UCSD-AML1 (cell line): ENCODE measurements around the gene SHANK2.

Source experiments
- DNase-seq: peaks from one replicate; lab custom pipeline; 2025; ENCODE audit not compliant: unreplicated experiment; lab: John Stamatoyannopoulos, UW

The SHANK2 gene

DNA sequence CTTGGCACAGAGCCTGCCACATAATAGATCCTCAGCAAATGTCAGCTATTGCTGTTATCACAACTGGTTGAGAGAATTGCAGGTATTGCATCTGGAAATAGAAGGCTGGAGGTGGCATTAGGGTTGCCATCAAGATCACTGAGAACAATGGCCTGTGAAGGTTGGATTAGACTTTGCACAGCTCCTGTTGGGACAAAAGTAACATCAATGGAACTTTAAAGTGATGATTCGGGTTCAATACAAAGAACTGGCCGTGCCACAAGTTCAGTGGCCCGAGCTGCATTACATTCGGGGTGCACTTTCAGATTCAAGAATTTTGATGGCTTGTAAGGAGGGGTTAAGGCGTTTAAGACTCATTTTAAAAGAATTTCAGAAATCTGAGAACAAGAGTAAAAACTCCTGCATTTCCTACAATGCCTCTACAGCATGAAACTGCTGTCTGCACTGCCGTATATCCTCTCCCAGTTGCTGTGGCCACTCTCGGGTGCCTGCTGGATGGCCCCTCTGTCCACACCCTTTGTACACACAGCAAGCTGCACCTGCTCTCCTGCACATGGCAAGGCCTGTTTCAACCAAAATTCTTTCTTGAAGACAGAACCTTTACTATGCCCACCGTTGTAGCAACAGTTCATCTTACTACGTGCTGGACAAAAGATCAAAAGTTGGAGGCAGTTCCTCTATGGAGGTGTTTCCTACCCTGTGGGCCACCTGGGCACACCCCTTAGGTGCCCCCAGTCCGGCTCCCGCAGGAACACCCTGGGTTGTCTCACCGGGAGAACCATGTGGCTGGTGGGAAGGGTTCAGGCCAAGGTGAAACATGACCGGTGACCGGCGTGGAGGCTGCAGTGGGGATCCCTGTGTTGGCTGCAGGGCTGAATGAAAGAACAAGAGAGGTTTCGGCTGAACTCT lies 17.5 kb upstream of the SHANK2 start:
- DNase-seq, result no peak

DNA sequence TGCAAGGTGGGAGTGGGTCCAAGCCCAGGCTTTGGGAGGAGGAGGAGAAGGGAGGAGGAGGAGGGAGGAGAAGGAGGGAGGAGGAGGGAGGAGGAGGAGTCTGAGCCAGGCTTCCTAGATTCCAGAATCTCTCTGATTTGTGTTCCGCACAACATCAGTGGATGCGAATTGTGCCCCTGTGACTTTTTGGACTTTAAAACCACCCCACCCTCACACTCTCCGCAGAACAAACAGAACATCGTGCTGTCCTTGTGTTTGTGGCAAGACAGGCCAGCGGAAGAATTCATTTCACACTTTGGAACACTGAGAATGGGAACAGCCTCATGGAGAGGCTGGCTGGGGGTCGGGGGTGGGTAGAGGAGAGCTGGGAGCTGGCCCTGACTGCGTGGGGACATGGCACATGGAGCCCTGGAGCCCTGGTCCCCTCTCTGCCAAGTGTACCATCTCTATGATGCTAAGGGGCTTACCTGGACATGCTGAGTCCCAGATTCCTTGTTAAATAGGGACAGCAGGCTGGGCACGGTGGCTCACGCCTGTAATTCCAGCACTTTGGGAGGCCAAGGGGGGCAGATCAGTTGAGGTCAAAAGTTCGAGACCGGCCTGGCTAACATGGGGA lies 16.4 kb upstream of the SHANK2 start:
- no peak for DNase-seq

DNA sequence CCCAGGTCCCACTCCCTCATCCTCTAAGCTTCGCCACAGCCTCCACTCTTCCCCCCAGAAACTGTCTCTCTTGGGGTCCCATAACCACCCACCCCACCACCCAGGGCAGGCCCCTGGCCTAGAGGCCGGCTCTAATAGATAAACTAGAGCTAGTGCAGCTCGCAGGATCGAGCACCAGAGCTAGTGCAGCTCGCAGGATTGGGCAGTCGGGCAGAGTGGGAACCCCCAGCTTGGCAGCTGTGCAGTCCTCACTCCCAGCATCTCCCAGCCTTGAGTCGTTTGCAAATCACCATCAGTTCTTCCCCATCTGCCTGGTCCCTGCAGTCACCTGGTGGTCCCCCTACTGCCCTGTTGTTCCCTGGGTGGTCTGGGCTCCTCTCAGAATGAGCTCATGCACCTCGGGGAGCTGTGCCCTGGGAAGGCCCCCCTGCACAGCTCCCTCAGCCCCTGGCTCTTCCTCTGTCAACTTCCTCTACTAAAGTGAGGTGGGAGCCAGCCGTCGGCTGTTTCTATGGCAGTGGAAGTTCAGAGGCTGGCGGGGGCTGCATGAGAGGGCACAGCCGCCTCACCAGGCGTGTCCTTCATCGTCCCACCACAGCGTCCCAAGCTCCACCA lies 15.5 kb upstream of the SHANK2 start:
- DNase-seq, result no peak

DNA sequence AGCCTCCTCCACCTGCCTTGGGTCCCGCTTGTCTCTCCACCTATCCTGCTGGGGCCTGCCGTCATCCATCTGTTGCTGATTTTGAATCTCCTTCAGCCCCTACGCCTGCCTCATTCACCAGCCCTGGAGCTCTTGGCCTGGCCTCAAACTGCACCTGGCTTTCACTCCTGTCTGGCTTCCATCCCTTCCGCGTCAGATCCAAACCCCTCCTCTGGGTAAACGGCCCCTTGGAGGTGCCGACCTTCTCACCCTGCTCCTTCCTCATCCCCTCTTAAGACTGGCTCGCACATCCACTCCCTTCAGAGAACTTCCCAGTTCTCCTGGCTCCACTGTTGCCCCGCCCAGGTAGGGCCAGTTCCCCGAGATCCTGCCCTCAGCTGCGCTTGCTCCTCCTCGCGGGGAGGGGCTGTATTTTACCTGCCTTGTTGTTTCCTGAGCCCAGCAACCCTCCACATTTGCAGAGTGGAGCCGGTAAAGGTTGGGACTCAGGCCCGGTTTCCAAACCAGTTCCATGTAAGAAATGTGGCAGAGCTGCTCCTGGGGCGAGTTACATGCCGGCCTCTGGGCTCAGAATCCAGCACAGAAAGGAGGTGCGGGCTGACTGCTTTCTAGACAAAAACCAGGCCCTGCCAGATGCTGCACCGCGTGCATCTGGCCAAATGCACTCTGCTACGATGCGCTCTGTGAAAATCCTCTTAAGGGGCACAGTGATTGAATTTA lies 13.9 kb upstream of the SHANK2 start:
- DNase-seq, result no peak

DNA sequence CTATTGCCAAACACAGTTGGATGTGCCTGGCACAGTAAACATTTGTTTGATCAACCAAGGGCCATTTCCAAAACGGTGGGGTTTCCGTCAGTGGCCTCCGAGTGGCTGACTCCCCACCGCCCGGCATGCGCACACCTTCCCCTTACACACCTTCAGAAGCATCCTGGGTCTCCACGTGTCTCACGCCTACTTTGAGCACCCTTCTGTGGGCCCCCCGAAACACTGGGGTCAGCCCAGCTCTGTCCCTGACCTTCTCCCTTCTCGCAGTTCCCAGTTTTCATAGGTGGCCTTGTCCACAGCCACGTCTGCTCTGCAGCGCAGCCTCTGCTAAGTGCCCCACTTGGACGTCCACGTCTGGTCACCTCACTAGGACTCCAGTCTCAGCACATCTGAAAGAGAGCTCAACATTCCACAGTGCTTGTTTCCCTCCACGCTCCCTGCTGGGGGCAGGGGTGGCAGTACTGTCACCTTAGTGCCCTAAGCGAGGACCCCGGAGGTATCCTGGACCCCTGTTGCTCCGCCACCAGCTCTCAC lies 13.2 kb upstream of the SHANK2 start:
- no peak for DNase-seq

DNA sequence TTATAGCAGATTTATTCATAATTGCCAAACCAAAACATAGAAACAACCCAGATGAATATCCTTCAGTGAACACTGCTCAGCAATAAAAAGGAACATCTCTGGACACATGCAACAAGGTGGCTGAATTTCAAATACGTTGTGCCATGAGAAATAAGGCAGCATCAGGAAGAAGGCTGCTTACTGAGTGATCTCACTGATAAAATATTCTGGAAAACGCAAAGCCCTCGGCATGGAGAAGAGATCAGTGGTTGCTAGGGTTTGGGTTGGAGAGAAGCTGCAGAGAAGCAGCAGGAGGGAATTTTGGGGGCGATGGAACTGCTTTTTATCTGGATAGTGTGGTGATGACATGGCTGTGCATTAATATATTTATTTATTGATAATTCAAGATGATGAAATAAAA lies 11.0 kb upstream of the SHANK2 start:
- no peak for DNase-seq

DNA sequence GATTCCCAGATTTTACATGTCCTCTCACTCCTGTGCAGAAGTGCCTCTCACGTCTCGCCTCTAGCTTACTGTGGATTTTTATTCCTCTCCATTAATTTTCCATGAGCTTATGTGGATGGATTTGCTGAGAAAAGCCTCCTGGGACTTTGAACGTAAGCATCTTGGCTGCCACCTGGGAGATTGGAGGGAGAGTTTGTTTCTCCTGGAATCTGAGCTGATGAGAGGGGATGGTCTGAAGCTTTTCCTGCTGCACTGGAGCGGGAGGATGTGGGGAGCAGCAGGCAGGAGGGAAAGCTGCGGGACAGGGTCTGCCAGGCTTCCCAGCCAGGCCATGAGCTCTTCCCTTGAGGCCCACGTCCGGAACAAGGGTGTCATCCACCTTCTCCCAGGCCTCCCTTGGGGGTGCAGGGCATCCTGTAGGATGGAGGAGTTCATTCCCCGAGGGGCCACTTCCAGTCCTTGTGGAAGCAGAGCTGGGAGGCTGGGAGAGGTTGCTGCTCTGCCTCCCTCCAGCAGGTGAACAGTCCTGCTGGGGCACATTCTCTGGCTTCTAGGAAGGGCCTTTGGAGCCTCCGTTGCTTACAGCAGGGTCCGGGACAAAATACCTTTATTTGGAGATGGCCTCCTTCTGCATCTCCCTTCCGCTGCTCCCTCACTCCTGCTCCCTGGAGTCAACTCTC lies 3.6 kb upstream of the SHANK2 start:
- DNase-seq, result no peak

DNA sequence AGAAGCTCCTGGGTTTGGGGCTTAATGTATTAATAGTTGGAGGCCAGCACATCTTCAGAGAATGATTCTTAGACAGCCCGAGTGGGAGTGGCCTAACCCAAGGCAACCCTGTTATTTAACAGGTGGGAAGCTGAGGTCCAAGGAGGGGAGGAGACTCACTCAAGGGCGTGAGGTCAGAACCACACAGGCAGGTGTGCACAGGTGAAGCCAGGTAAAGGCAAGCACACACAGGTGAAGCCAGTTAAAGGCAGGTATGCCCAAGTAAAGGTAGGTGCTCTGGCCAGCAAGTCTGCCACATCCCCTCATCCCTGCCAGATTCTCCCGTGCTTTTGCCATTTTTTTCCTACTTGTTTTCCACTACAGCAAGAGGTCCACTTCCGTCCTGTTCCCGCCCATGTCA lies 2.9 kb upstream of the SHANK2 start:
- no peak for DNase-seq

DNA sequence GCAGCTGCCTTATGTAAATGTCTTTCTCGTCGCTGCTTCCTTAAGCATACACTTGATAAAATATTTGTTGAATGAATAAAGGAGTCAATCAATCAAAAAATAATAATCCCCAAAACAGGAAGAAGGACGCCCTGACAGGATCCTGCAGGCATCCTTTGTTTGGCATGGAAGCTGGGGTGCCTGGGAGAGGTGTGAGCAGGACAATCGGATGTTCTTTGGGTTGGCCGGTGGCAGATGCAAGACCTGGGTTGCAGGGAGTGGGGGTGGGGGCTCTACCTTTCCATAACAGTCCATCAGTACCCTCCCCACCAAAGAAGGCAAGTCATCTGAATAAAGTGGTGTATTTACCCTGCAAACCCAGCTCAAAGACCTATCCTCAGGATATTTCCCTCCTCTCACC lies 1.4 kb upstream of the SHANK2 start:
- DNase-seq, result no peak

DNA sequence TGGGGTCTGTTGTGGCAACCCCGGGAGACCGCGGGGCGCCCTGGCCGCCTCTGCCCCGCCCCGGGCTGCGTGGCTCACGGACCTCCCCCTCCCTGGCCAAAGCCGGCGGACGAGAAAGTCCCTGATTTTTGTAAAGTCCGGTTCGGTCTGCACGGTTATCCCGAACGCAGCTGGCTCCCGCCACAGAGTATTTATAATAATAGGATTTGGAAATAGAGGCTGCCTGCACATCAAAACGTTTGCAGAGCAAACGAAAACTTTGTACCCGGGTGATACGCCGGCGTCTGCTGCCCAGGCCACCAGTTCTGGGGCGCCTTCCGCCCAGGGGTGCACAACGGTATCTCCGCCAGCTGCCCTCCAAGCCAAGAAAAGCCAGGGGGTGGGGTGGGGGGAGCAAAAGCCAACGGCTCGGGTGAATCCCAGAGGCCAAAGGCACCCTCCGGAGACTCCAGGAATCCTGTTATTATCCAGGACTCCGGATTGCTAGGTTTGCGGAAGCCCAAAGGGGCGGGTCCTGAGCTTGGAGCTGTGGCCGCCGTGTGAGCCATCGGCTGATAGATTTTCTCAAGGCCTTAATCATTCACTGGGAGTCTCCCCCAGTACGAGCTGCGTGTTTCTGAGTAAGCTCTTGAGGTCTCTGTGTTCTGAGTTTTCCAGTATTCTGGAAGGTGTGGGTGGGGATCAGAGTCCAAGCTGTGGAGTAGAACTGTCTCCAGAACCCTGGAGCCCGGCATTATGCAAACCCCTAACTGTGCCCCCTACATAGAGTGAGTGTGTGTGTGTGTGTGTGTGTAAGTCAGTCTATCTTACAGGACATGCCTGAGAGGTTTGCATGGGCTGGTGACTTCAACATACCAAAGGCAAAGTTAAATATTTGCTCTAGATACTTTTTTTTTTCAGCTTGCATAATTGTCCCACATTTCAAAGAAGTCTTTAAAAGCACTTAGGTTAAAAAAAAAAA lies 673 bp upstream of the SHANK2 start:
- DNase-seq, result no peak

DNA sequence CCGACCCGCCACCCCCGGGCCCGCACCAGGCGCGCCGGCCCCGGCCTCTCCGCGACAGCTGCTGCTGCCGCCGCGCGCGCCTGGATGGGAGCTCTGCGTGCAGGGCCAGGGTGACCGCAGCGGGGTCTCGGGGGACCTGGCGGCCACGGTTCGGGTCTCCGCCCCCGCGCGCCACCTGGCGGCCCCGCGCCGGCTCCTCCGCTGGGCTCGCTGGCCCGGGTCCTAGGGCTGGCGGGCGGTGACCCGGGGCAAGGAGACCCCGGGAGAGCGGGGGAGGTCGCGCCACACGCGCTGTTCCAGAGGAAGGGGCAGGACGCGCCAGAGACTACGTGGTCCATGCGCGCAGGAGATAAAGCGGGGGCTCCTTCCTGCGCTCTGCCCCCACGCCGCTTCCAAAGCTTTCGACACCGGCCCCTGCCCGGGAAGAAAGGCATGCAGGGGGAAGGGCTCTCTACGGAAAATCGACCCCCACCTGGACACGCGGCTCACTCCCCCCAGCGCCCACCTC lies 562 bp downstream of the SHANK2 start:
- no peak for DNase-seq

DNA sequence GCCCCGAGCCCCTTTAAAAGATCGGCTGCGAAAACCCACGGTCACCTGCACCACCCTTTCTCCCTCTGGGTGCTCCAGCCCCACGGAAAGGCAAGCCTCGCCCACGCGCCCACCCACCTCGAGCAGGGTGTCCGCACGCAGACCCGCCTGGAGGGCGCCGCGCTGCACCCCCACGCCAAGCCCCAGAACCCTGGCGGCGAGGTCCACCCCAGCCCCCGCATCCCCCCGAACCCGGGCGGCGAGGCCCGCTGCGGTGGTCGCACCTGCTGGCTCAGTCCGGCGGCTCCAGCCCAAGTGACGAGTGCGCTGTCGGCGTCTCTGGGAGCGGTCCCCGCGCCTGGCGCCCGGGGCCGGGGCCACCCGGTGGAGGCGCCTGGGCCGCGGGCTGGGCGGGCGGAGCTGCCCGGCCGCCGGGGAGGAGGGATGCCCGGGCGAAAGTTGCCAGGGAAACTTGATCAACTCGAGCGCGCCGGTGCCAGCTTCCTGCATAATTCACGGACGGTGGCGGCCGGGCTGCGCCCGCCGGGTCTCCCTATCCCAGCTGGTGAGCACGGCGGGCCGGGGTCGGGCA lies 1.1 kb downstream of the SHANK2 start:
- DNase-seq, result no peak

DNA sequence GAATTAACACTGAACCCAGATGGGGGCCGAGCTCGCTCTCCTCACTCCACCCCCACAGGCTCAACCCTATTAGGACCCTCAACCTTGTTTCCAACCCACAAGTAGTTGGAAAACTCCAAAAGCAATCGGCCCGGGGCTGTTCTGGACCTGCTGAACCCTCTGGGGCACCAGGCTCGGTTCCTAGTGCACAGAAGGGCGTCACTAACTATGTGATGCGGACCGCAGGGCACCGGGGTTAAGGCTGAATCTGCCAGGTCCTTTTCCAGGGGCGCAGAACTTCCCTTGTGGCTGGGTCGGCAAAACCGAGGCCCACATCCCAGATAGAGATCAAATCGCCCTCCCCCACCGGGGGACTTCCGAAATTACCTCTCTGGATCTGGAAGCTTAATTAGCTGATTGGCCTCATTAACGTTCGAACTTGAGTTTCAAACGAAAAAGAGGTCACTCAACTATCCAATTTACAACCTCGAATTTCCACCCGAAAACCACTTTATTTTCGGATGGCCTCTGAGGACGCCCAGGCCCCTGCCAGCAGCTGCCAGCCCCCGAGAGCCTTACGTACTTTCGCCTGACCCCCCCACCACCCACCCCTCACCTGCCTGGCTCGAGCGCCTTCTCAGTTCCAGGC lies 1.7 kb downstream of the SHANK2 start:
- no peak for DNase-seq

DNA sequence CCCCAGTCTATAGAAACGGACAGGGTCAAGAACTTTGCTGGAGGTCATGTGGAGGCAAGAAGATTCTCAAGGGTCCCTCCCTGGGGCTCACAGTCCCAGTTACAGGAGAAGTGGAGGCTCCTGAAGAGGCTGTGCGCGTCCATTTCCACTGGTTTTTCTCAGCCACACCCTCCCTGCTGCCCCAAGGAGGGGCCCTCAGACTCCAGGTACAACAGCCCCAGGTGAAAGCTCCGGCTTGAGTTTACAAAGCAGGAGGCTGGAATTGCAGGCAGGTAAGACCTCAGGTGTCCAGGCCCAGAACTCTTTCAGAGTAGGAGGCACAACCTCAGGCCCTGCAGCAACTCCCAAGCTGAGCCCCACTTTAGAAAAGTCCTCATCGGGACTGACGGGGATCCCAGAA lies 3.1 kb downstream of the SHANK2 start:
- DNase-seq, result no peak

DNA sequence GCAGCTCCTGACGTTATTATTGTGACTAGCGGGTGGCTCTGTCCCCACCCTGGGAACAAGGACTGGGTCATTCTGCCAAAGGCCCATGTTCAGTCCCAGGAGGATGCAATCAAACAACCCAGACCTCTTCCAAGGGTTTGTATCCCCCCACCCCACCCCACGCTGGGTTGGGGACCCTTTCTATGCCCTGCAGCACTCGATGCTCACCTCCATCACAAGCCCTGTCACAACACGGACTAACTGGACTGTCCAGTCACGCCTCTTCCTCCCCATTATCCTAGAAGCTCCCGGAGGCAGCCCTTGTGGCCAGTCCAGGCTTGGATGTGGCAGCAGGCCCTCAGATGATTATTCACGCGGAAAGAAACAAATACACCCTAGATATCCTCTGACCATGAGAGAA lies 3.7 kb downstream of the SHANK2 start:
- no peak for DNase-seq

DNA sequence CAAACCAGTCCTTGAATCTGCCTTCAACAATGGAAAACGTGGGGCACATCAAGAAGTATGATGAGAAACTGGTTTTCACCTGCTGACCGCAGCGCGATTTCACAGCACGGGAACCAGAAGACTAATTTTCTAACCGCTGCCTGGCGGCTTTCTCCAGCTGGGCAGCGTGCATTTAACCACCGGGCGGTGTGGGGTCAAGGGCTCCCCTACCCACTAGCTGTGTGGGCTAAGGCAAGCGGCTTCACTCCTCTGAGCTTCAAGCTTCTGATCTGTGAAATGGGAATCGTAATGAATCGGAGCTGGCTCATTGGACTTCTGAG lies 4.2 kb downstream of the SHANK2 start:
- DNase-seq, result no peak

DNA sequence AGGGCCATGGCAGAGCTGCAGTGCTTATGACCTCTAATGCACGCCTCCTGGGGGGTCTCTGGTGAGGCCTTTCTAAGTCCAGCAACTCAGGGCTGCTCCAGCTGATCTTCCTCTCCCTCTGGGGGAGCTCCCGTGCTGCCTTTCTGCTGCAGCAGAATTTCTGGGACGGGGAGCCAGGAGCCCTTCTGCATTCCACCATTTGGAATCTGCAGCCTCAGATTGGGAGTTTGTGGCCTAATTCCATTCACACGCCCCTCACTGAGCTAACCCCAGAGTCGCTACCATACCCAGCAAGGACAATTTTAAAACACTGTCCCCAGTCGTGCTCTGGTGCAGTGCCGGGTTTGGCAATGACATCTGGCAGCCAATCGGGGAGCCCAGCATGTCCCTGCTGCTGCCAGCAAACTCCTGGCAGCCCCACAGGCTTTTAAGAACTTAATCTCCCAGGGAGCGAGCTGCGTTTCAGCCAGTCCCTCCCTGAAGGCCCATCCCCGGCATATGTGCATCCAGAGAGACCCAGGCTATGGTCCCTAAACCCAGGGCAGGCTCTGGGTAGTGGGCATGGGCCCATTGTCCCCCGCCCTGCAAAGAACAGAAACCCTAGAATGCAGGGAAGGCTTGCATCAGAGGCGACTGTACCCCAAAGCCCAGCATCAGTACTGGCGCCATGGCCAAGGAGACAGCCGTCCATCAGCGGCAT lies 4.7 kb downstream of the SHANK2 start:
- DNase-seq, result no peak

DNA sequence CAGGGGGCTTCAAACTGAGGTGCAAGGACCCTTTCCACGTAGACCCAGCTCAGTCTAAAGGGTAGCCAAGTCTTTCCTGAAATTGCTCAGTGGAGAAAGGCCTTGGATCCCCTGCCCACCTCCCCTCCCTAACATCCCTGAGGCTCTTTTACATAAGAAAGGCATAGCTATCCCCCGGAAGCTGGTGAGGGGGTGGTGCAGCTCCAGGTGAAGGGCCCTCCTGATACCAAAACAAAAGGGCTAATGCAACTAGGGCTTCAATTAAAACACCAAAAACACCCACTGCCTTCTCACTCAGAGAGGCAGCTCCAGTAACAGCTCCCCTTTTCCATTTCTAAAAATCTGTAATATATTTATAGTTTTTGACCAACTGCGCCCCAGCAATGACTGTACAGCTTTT lies 5.8 kb downstream of the SHANK2 start:
- no peak for DNase-seq
